A673 (cell line): Measurements from ENCODE around the gene MGA.

Experiments
- CTCF ChIP-seq: fragments of 300-800, 200-600 bp; sonication (generic); conservative IDR thresholded peaks from 2 replicates; pipeline ENCODE4 v1.5.1; 2017; ENCODE audit warnings: low read depth, mild to moderate bottlenecking, antibody characterized with exemption, low read length, moderate library complexity, mixed read lengths
- EZH2 ChIP-seq: fragments of 200-600 bp; sonication (generic); IDR thresholded peaks from 2 replicates; pipeline ENCODE4 v1.6.1; 2017; ENCODE audit warnings: borderline replicate concordance, low read depth, mild to moderate bottlenecking, mixed read lengths, antibody characterized with exemption, low read length; ENCODE audit not compliant: poor library complexity, severe bottlenecking

GRCh38 chr15:41691471-41691870 lies 31.3 kb downstream of the MGA start:
- TF ChIP-seq CTCF (no peak), EZH2 (no peak)
